ENCODE data around the gene PLPPR5.

GRCh38 chr1:98988904-98989555 lies 15.6 kb downstream of the PLPPR5 start:
- TF ChIP-seq CTCF (conservative IDR thresholded peaks at IDR 0.05 in 1 of 2, IDR thresholded peaks at IDR 0.05 in 1 of 2; ENCODE audit: low read depth in 1 of 2, low read length in 2 of 2) (no peak), EZH2 (IDR thresholded peaks at IDR 0.05; ENCODE audit: low read length, missing control alignments) (no peak)
